ENCODE data around the gene TRMT61B.

The TRMT61B gene

DNA sequence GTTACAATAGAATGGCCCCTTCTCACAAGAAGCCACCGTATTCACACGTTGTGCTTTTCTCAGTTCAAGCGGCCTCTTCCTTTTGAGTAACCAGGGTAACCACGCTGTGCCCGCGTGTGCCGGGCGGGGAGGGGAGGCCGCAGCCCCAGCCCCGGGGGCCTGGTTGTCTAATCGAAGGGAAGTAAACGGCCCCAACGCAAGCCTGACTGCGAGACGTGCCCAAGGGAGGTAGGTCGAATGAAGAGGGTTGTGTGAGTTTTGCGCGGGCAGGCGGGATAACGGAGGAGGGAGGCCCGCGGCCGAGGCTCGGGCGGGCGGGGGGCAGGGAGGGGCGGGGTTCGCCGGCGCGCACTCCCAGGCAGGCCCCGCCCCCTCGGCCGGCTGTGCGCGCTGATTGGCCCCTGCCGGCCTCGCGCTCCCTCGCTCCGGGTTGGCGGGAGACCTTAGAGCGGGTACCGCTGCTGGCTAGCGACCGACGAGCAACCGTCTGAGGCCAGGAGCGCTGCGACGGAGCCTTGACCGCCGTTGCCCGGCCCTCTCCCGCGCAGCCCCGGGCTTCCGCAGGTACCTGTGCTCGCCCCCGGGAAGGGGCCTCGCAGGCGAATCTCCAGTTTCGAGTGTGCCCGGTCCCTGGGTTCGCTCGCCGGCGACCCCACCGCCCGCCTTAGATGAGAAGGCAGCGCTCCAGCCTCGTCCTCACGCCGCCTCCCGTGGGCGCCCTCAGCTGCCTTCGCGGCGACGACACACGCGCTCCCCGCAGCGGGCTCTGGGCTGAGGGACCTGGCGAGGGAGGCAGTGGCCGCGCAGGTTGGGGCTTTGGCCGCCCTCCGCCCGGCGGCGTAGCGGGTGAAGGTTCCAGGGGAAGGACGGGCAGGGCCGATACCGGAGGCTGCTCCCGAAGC lies 59.5 kb downstream of the TRMT61B start, which contains the start of gene SPDYA:
Gene SPDYA (plus strand): TSS at position 451 of the 902 bp plus-strand sequence. CDS start 5,181 bp downstream, outside the sequence.
- H3K9me3 ChIP-seq (ENCODE audit: control insufficient read depth, low read length), result no peaks in the 10 kb centered on the region
- H3K27me3 ChIP-seq (replicated peaks; ENCODE audit: control insufficient read depth, insufficient read depth, low read length), result no peaks in the 10 kb centered on the region
- peaks cover 16% of the 10 kb centered on the region for H3K4me1 ChIP-seq (ENCODE audit: control insufficient read depth, insufficient read depth, low read length)
- peak within 1 kb of the TSS; percentile 79 for H3K4me3 ChIP-seq (ENCODE audit: low read length)
- H3K36me3 ChIP-seq (ENCODE audit: control insufficient read depth, insufficient read depth, low read length, severe bottlenecking), result peaks cover 7% of the 10 kb centered on the region
- peak; percentile 75 for DNase-seq (ENCODE audit: low read depth)
- H3K9ac ChIP-seq (ENCODE audit: low read length), result peak within 1 kb of the TSS; percentile 74

- Histone ChIP-seq H3K9ac (ENCODE audit: low read length) (peak overlapping the region; percentile 74), H3K4me1 (ENCODE audit: control insufficient read depth, insufficient read depth, low read length) (peaks cover 16% of the 10 kb centered on the region), H3K27me3 (replicated peaks; ENCODE audit: control insufficient read depth, insufficient read depth, low read length) (no peaks in the 10 kb centered on the region), H3K36me3 (ENCODE audit: control insufficient read depth, insufficient read depth, low read length, severe bottlenecking) (peaks cover 14% of the 10 kb centered on the region), H3K4me3 (ENCODE audit: low read length) (peak overlapping the region; percentile 79), H3K9me3 (ENCODE audit: control insufficient read depth, low read length) (no peaks in the 10 kb centered on the region)
- peak; percentile 2 for DNase-seq (ENCODE audit: low read depth)
Measured at GRCh38 chr2:28809927-28810326, 60.2 kb downstream of the TRMT61B start.

- H3K36me3 ChIP-seq (ENCODE audit: control insufficient read depth, insufficient read depth, low read length, severe bottlenecking), result peaks cover 53% of the 10 kb centered on the region
- no peaks in the 10 kb centered on the region for H3K9me3 ChIP-seq (ENCODE audit: control insufficient read depth, low read length)
- H3K27me3 ChIP-seq (replicated peaks; ENCODE audit: control insufficient read depth, insufficient read depth, low read length), result no peaks in the 10 kb centered on the region
- H3K9ac ChIP-seq (ENCODE audit: low read length), result peak overlapping the region; percentile 20
- H3K4me3 ChIP-seq (ENCODE audit: low read length), result no peak overlapping the region
- peak; percentile 48 for DNase-seq (ENCODE audit: low read depth)
- peaks cover 30% of the 10 kb centered on the region for H3K4me1 ChIP-seq (ENCODE audit: control insufficient read depth, insufficient read depth, low read length)
Measured at GRCh38 chr2:28802975-28803429, 67.1 kb downstream of the TRMT61B start.

- H3K9me3 ChIP-seq (ENCODE audit: control insufficient read depth, low read length), result no peaks in the 10 kb centered on the region
- no peaks in the 10 kb centered on the region for H3K27me3 ChIP-seq (replicated peaks; ENCODE audit: control insufficient read depth, insufficient read depth, low read length)
- H3K36me3 ChIP-seq (ENCODE audit: control insufficient read depth, insufficient read depth, low read length, severe bottlenecking), result peaks cover 59% of the 10 kb centered on the region
- DNase-seq (ENCODE audit: low read depth), result peak; percentile 27
- peaks cover 30% of the 10 kb centered on the region for H3K4me1 ChIP-seq (ENCODE audit: control insufficient read depth, insufficient read depth, low read length)
- H3K4me3 ChIP-seq (ENCODE audit: low read length), result no peak overlapping the region
- no peak overlapping the region for H3K9ac ChIP-seq (ENCODE audit: low read length)
Measured at GRCh38 chr2:28801726-28802125, 68.4 kb downstream of the TRMT61B start.

Data from adipocyte (in vitro differentiated cells).